K562 (cell line): ENCODE results near the gene CDKN2C. TPM values are rescaled to one million over a fixed set of nuclear protein-coding genes. Genes with fewer than 3 reads are reported as not detected.

Experiments used
- CSDE1 ChIP-seq, 2 experiments: fragments of 450-650 bp; IDR thresholded peaks; 2 replicates each; pipeline ENCODE4 v1.6.1; 2016; ENCODE audit warnings: mild to moderate bottlenecking in 1 of 2
- EHMT2 ChIP-seq: fragments of 450-650 bp; IDR thresholded peaks from 2 replicates; pipeline ENCODE4 v1.6.1; 2018; ENCODE audit warnings: antibody characterized with exemption
- EZH2 ChIP-seq: IDR thresholded peaks from 2 replicates; pipeline ENCODE4 v1.6.1; 2012; ENCODE audit warnings: low read depth, mild to moderate bottlenecking, inconsistent platforms, low read length, borderline replicate concordance
- FOXK2 ChIP-seq, 2 experiments: fragments of 450-650 bp; IDR thresholded peaks in 1 of 2; conservative IDR thresholded peaks in 1 of 2; 2 replicates each; pipeline ENCODE4 v1.6.1; 2016; ENCODE audit warnings: low read depth in 2 of 2, mild to moderate bottlenecking in 1 of 2
- GTF2F1 ChIP-seq: IDR thresholded peaks from 2 replicates; pipeline ENCODE4 v1.6.1; 2011; ENCODE audit warnings: low read depth, low read length, improper control_type of control experiment
- MTA2 ChIP-seq: fragments of 450-650 bp; IDR thresholded peaks from 2 replicates; pipeline ENCODE4 v1.6.1; 2016; ENCODE audit warnings: low read depth
- NR4A1 ChIP-seq, 2 experiments: fragments of 250-450 bp in 1 of 2; fragments of 450-650 bp in 1 of 2; sonication (Bioruptor Pico) in 1 of 2; IDR thresholded peaks; 2 replicates each; pipeline versions ENCODE4 v1.4.0 to v1.6.1; 2016 to 2020; ENCODE audit warnings: mild to moderate bottlenecking in 2 of 2, missing compliant biosample characterization in 1 of 2, missing genetic modification characterization in 1 of 2, moderate library complexity in 1 of 2
- PHB ChIP-seq: fragments of 250-450 bp; sonication (Bioruptor Pico); IDR thresholded peaks from 2 replicates; pipeline ENCODE4 v1.5.0; 2021
- TBL1XR1 ChIP-seq, 2 experiments: IDR thresholded peaks; 2 replicates each; pipeline ENCODE4 v1.6.1; 2012; ENCODE audit warnings: improper control_type of control experiment in 2 of 2, low read length in 2 of 2, mild to moderate bottlenecking in 1 of 2
- TCF3 ChIP-seq: sonication (generic); formaldehyde crosslinking; IDR thresholded peaks from 2 replicates; pipeline ENCODE4 v1.4.0; 2020; ENCODE audit warnings: mild to moderate bottlenecking, missing genetic modification reagents
- ZNF124 ChIP-seq: sonication (generic); formaldehyde crosslinking; IDR thresholded peaks from 2 replicates; pipeline ENCODE4 v1.8.1; 2022; ENCODE audit warnings: missing genetic modification reagents
- ZNF23 ChIP-seq: fragments of 250-450 bp; sonication (Bioruptor Pico); IDR thresholded peaks from 2 replicates; pipeline ENCODE4 v1.4.0; 2020; ENCODE audit warnings: mild to moderate bottlenecking
- ZNF57 ChIP-seq: fragments of 450-650 bp; formaldehyde crosslinking; IDR thresholded peaks from 2 replicates; pipeline ENCODE4 v1.4.0; 2020; ENCODE audit warnings: mild to moderate bottlenecking, moderate library complexity
- polyA plus RNA-seq, 8 experiments: library from polyadenylated mRNA; depleted of rRNA in 4 of 8; stranded (reverse) in 5 of 8; unstranded in 3 of 8; fragments of >200 nt; fragmentation: Nextera tagmentation in 2 of 8; fragmentation: Illumina TruSeq in 1 of 8; extraction: Ambion mirVana in 2 of 8; extraction: Trizol in 1 of 8; gene quantifications; 2 replicates each; pipeline versions ENCODE4 v1.2.1 to v1.2.3, GENCODE V29; 2011 to 2014; ENCODE audit warnings: inconsistent platforms in 1 of 8, missing spikeins in 1 of 8
- total RNA-seq, 7 experiments: library from RNA; depleted of rRNA in 6 of 7; stranded (reverse); fragments of >200 nt in 6 of 7; fragmentation: Illumina TruSeq in 2 of 7; extraction: Trizol in 2 of 7; gene quantifications; 2 replicates each; pipeline versions ENCODE4 v1.2.1 to v1.2.3, GENCODE V29; 2011 to 2021; ENCODE audit warnings: low replicate concordance in 1 of 7
- TF ChIP-seq, protein P1 (sequence below): fragments of 450-650 bp; formaldehyde crosslinking; IDR thresholded peaks from 2 replicates; pipeline ENCODE4 v1.4.0; 2022; ENCODE audit warnings: missing genetic modification characterization
- TF ChIP-seq, protein P2 (sequence below): fragments of 450-650 bp; conservative IDR thresholded peaks from 2 replicates; pipeline ENCODE4 v1.6.1; 2016; ENCODE audit warnings: missing genetic modification characterization, low read depth, mild to moderate bottlenecking, control low read depth, missing compliant biosample characterization
- TF ChIP-seq, protein P3 (sequence below), 2 experiments: fragments of 450-650 bp in 1 of 2; IDR thresholded peaks; 2 replicates each; pipeline ENCODE4 v1.6.1; 2011 to 2017; ENCODE audit warnings: low read depth in 2 of 2, antibody characterized with exemption in 1 of 2, borderline replicate concordance in 1 of 2, low read length in 1 of 2, mild to moderate bottlenecking in 1 of 2, mixed read lengths in 1 of 2; ENCODE audit not compliant: control insufficient read depth in 1 of 2
- TF ChIP-seq, protein P4 (sequence below): fragments of 450-650 bp; IDR thresholded peaks from 2 replicates; pipeline ENCODE4 v1.6.1; 2014; ENCODE audit warnings: low read depth, mild to moderate bottlenecking, moderate library complexity, borderline replicate concordance
- TF ChIP-seq, protein P5 (sequence below), 2 experiments: fragments of 450-650 bp; IDR thresholded peaks; 2 replicates each; pipeline ENCODE4 v1.6.1; 2016

The CDKN2C gene
- total and polyA plus RNA-seq, 9 of the 15 experiments (the other 6 are each of a cell fraction or from before 2014, with no cell fraction given), result 11.9 to 74.3 (median 45.9) TPM

DNA sequence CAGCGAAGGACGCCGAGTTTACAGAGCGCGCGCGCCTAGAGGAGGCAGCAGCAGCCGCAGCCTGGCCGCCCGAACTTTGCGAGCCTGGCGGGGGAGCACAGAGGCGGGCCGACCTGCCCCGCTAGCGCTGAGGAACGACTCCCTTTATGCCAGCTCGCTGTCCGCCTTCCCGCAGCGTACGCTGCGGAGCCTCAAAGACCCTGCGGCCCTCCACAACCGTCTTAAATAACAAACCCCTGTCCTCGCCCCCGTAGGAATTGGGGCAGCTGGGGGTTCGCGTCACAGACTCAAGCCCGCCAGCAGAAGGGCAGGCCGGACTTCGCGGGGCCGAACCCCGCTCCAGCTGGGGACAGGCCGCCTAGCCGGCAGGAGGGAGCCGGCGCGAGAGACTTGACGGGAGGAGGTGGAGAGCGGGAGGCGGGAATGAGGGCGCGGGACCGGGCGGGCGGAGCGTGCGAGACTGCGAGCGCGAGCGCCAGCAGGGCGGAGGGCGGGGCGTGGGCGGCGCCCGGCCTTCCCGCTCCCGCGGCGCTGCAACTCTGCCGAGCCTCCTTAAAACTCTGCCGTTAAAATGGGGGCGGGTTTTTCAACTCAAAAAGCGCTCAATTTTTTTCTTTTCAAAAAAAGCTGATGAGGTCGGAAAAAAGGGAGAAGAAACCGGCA is 1.8 kb upstream of the CDKN2C start (continued):
- 0 out of 2 replicates have a peak, but pooled peaks have one; percentile 23 for TF ChIP-seq TCF3 (CRISPR knock-in tag)
- 0 out of 2 replicates have a peak, but pooled peaks have one; percentile 49 for TF ChIP-seq PHB (CRISPR knock-in tag)
- no peak for TF ChIP-seq ZNF57 (CRISPR knock-in tag)
- TF ChIP-seq ZNF124 (CRISPR knock-in tag), result no peak
- no peak for TF ChIP-seq TBL1XR1 (IDR thresholded peaks at IDR 0.05; ENCODE audit: low read length in 2 of 2)
- TF ChIP-seq, protein P1, sequence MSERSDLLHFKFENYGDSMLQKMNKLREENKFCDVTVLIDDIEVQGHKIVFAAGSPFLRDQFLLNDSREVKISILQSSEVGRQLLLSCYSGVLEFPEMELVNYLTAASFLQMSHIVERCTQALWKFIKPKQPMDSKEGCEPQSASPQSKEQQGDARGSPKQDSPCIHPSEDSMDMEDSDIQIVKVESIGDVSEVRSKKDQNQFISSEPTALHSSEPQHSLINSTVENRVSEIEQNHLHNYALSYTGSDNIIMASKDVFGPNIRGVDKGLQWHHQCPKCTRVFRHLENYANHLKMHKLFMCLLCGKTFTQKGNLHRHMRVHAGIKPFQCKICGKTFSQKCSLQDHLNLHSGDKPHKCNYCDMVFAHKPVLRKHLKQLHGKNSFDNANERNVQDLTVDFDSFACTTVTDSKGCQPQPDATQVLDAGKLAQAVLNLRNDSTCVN (CRISPR knock-in tag), result no peak
- TF ChIP-seq, protein P2, sequence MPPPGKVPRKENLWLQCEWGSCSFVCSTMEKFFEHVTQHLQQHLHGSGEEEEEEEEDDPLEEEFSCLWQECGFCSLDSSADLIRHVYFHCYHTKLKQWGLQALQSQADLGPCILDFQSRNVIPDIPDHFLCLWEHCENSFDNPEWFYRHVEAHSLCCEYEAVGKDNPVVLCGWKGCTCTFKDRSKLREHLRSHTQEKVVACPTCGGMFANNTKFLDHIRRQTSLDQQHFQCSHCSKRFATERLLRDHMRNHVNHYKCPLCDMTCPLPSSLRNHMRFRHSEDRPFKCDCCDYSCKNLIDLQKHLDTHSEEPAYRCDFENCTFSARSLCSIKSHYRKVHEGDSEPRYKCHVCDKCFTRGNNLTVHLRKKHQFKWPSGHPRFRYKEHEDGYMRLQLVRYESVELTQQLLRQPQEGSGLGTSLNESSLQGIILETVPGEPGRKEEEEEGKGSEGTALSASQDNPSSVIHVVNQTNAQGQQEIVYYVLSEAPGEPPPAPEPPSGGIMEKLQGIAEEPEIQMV, result no peak
- no peak for TF ChIP-seq EHMT2
- TF ChIP-seq FOXK2 (conservative IDR thresholded peaks at IDR 0.05 in 1 of 2, IDR thresholded peaks at IDR 0.05 in 1 of 2; ENCODE audit: low read depth in 2 of 2), result peak in 1 of 2 experiments; percentile 71; a peak in 2 of 4 replicates
- TF ChIP-seq, protein P3, sequence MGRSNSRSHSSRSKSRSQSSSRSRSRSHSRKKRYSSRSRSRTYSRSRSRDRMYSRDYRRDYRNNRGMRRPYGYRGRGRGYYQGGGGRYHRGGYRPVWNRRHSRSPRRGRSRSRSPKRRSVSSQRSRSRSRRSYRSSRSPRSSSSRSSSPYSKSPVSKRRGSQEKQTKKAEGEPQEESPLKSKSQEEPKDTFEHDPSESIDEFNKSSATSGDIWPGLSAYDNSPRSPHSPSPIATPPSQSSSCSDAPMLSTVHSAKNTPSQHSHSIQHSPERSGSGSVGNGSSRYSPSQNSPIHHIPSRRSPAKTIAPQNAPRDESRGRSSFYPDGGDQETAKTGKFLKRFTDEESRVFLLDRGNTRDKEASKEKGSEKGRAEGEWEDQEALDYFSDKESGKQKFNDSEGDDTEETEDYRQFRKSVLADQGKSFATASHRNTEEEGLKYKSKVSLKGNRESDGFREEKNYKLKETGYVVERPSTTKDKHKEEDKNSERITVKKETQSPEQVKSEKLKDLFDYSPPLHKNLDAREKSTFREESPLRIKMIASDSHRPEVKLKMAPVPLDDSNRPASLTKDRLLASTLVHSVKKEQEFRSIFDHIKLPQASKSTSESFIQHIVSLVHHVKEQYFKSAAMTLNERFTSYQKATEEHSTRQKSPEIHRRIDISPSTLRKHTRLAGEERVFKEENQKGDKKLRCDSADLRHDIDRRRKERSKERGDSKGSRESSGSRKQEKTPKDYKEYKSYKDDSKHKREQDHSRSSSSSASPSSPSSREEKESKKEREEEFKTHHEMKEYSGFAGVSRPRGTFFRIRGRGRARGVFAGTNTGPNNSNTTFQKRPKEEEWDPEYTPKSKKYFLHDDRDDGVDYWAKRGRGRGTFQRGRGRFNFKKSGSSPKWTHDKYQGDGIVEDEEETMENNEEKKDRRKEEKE (IDR thresholded peaks at IDR 0.05; ENCODE audit: borderline replicate concordance in 1 of 2, control insufficient read depth in 1 of 2, low read depth in 2 of 2, low read length in 1 of 2), result no peak
- TF ChIP-seq, protein P4, sequence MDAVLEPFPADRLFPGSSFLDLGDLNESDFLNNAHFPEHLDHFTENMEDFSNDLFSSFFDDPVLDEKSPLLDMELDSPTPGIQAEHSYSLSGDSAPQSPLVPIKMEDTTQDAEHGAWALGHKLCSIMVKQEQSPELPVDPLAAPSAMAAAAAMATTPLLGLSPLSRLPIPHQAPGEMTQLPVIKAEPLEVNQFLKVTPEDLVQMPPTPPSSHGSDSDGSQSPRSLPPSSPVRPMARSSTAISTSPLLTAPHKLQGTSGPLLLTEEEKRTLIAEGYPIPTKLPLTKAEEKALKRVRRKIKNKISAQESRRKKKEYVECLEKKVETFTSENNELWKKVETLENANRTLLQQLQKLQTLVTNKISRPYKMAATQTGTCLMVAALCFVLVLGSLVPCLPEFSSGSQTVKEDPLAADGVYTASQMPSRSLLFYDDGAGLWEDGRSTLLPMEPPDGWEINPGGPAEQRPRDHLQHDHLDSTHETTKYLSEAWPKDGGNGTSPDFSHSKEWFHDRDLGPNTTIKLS, result peak; percentile 83
- no peak for TF ChIP-seq ZNF23 (CRISPR knock-in tag)
- no peak for TF ChIP-seq NR4A1 (CRISPR knock-in tag; IDR thresholded peaks at IDR 0.05)
- TF ChIP-seq NR4A1 (tag; IDR thresholded peaks at IDR 0.05), result peak; percentile 70; the same call in 1 of the 2 replicates
- no peak for TF ChIP-seq EZH2
- TF ChIP-seq, protein P5, sequence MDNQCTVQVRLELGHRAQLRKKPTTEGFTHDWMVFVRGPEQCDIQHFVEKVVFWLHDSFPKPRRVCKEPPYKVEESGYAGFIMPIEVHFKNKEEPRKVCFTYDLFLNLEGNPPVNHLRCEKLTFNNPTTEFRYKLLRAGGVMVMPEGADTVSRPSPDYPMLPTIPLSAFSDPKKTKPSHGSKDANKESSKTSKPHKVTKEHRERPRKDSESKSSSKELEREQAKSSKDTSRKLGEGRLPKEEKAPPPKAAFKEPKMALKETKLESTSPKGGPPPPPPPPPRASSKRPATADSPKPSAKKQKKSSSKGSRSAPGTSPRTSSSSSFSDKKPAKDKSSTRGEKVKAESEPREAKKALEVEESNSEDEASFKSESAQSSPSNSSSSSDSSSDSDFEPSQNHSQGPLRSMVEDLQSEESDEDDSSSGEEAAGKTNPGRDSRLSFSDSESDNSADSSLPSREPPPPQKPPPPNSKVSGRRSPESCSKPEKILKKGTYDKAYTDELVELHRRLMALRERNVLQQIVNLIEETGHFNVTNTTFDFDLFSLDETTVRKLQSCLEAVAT (IDR thresholded peaks at IDR 0.05), result peak; percentile 37 to 81; a peak in 2 of 4 replicates
- peak in 1 of 2 experiments; percentile 9; a peak in 1 of 4 replicates for TF ChIP-seq CSDE1 (IDR thresholded peaks at IDR 0.05)
- TF ChIP-seq MTA2, result peak; percentile 8; the same call in 1 of the 2 replicates
- no peak for TF ChIP-seq GTF2F1
